ENCODE data around the gene NRIP2. TPM values are rescaled to one million over a fixed set of nuclear protein-coding genes. Genes with fewer than 3 reads are reported as not detected.

NRIP2 gene
- total RNA-seq, 1 experiment from 2014 or later: 0.15 TPM

DNA sequence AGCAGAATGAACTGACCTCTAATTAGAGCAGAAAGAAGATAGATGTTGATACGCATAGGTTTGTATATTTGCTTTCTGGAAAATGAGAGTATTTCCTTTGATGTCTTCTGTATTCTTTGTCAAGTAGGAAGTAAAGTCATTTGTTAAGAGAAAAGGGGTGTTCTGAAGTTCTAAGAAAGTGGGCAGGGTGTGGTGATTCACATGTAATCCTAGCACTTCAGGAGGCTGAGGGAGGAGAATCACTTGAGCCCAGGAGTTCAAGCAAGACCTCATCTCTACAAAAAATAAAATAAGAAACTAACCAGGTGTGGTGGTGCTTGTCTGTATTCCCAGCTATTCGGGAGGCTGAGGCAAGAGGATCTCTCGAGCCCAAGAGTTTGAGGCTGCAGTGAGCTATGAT, 45.0 kb upstream of the NRIP2 start:
- Histone ChIP-seq H4K20me1 (ENCODE audit: control insufficient read depth, insufficient read depth, insufficient read length) (no peaks in the 10 kb centered on the region), H4K8ac (replicated peaks; ENCODE audit: insufficient read length, low read depth, low read length) (no peak overlapping the region), H3K4ac (ENCODE audit: low read depth, low read length) (no peak overlapping the region), H3K79me2 (ENCODE audit: insufficient read depth, low read length) (peaks cover 7% of the 10 kb centered on the region; the same call in 1 of the 2 replicates), H2AFZ (ENCODE audit: low read length) (no peak overlapping the region), H3K14ac (ENCODE audit: insufficient read depth, low read length) (no peak overlapping the region), H2AK5ac (ENCODE audit: insufficient read length, low read length) (no peak overlapping the region), H3K23ac (ENCODE audit: insufficient read length, low read depth, low read length) (no peak overlapping the region), H3K27ac (ENCODE audit: insufficient read length, low read depth, low read length) (no peak overlapping the region), H3K27me3 (ENCODE audit: insufficient read depth, low read length) (no peaks in the 10 kb centered on the region), H3K4me1 (ENCODE audit: insufficient read depth, low read length) (no peaks in the 10 kb centered on the region), H2BK15ac (ENCODE audit: low read depth, low read length) (no peak overlapping the region), H3K9me3 (ENCODE audit: control insufficient read depth, low read depth, low read length) (no peaks in the 10 kb centered on the region), H3K23me2 (ENCODE audit: insufficient read length, low read depth, low read length, poor library complexity, severe bottlenecking) (peaks cover 14% of the 10 kb centered on the region), H4K91ac (ENCODE audit: insufficient read length, low read depth, low read length) (no peak overlapping the region), H2BK20ac (ENCODE audit: low read depth, low read length, poor library complexity, severe bottlenecking) (no peak overlapping the region), H3K9ac (ENCODE audit: extremely low read depth, insufficient read length, low read length) (no peak overlapping the region), H3K4me2 (ENCODE audit: insufficient read depth, insufficient read length, low read length) (no peak overlapping the region), H2BK5ac (ENCODE audit: insufficient read length, low read length) (no peak overlapping the region), H4K5ac (ENCODE audit: insufficient read length, low read depth, low read length) (no peak overlapping the region), H2BK120ac (ENCODE audit: low read depth, low read length, poor library complexity, severe bottlenecking) (no peak overlapping the region), H3K56ac (ENCODE audit: insufficient read length, low read depth, low read length) (no peak overlapping the region), H2BK12ac (ENCODE audit: insufficient read length, low read depth, low read length) (no peak overlapping the region), H3K79me1 (ENCODE audit: insufficient read depth, low read depth, low read length, poor library complexity, severe bottlenecking) (no peaks in the 10 kb centered on the region), H3K18ac (ENCODE audit: insufficient read length, low read depth, low read length) (no peak overlapping the region), H3T11ph (ENCODE audit: low read length) (no peak overlapping the region)
- no peak for DNase-seq
- Mint-ChIP-seq H3K27ac (peak overlapping the region; percentile 24 to 66 (median 49); a peak in 3 of 7 replicates), H3K36me3 (ENCODE audit: insufficient read depth in 1 of 3, low read depth in 3 of 3) (peaks cover 14 to 21% (median 17%) of the 10 kb centered on the region in 3 experiments), H3K9me3 (0 out of 5 replicates have a peak, but pooled peaks cover 0 to 2% of the 10 kb centered on the region in 2 experiments), H3K4me3 (peak overlapping the region in 1 of 2 experiments; percentile 58; a peak in 2 of 5 replicates), H3K4me1 (peaks cover 27 to 30% of the 10 kb centered on the region in 2 experiments), H3K27me3 (ENCODE audit: low read depth) (no peaks in the 10 kb centered on the region)
- TF ChIP-seq, protein P1, sequence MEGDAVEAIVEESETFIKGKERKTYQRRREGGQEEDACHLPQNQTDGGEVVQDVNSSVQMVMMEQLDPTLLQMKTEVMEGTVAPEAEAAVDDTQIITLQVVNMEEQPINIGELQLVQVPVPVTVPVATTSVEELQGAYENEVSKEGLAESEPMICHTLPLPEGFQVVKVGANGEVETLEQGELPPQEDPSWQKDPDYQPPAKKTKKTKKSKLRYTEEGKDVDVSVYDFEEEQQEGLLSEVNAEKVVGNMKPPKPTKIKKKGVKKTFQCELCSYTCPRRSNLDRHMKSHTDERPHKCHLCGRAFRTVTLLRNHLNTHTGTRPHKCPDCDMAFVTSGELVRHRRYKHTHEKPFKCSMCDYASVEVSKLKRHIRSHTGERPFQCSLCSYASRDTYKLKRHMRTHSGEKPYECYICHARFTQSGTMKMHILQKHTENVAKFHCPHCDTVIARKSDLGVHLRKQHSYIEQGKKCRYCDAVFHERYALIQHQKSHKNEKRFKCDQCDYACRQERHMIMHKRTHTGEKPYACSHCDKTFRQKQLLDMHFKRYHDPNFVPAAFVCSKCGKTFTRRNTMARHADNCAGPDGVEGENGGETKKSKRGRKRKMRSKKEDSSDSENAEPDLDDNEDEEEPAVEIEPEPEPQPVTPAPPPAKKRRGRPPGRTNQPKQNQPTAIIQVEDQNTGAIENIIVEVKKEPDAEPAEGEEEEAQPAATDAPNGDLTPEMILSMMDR (conservative IDR thresholded peaks at IDR 0.05): no peak
- no CpG with 5 or more reads among the region's 3 CpGs for WGBS (ENCODE audit: extremely low coverage, insufficient read length, low lambda C conversion rate)

Data from H9 (cell line).